Inflammatory macrophage (primary cell): Measurements from ENCODE around the gene ADARB2.
"Not testable (repeated sequence)": the region's sequence is repeated elsewhere in the genome, so short reads cannot be mapped to it uniquely, and the experiment has no call there.

Experiments used
- DNase-seq, 2 donors: peaks; one replicate each; pipeline ENCODE4 v3.0.0-alpha.2; 2020 to 2022

Gene ADARB2

GRCh38 chr10:1476455-1476803 is 260.9 kb downstream of the ADARB2 start:
- no peak for DNase-seq

- no peak for DNase-seq
Measured at GRCh38 chr10:1475771-1476454, 261.4 kb downstream of the ADARB2 start.

- no peak for DNase-seq
Measured at GRCh38 chr10:1475098-1475591, 262.2 kb downstream of the ADARB2 start.

GRCh38 chr10:1474376-1475097 is 262.8 kb downstream of the ADARB2 start:
- DNase-seq: no peak

- DNase-seq: no peak
Measured at GRCh38 chr10:1473874-1474273, 263.5 kb downstream of the ADARB2 start.

GRCh38 chr10:1472178-1472958 is 265.0 kb downstream of the ADARB2 start:
- DNase-seq: no peak

GRCh38 chr10:1468811-1469210 is 268.5 kb downstream of the ADARB2 start:
- no peak for DNase-seq

- DNase-seq: no peak
Measured at GRCh38 chr10:1467334-1468076, 269.8 kb downstream of the ADARB2 start.

GRCh38 chr10:1465993-1466764 is 271.1 kb downstream of the ADARB2 start:
- no peak for DNase-seq

- no peak for DNase-seq
Measured at GRCh38 chr10:1465418-1465911, 271.9 kb downstream of the ADARB2 start.

- DNase-seq: no peak
Measured at GRCh38 chr10:1464881-1465417, 272.4 kb downstream of the ADARB2 start.

GRCh38 chr10:1463971-1464370 is 273.4 kb downstream of the ADARB2 start:
- DNase-seq: not testable (repeated sequence)

GRCh38 chr10:1462994-1463633 is 274.2 kb downstream of the ADARB2 start:
- no peak for DNase-seq

- no peak for DNase-seq
Measured at GRCh38 chr10:1462521-1462920, 274.8 kb downstream of the ADARB2 start.

GRCh38 chr10:1462032-1462431 is 275.3 kb downstream of the ADARB2 start:
- no peak for DNase-seq

- peak in 1 of 2 donors; percentile 2 for DNase-seq
Measured at GRCh38 chr10:1461016-1461415, 276.3 kb downstream of the ADARB2 start.

- not testable (repeated sequence) for DNase-seq
Measured at GRCh38 chr10:1459664-1460063, 277.7 kb downstream of the ADARB2 start.

- no peak for DNase-seq
Measured at GRCh38 chr10:1454951-1455350, 282.4 kb downstream of the ADARB2 start.

- no peak for DNase-seq
Measured at GRCh38 chr10:1454428-1454827, 282.9 kb downstream of the ADARB2 start.

GRCh38 chr10:1452777-1453176 is 284.5 kb downstream of the ADARB2 start:
- DNase-seq: no peak

- no peak for DNase-seq
Measured at GRCh38 chr10:1451941-1452340, 285.4 kb downstream of the ADARB2 start.
